ENCODE data around the gene EID2B.
A peak's percentile ranks its signal among the peaks of the same experiment; 100 is the strongest.

EID2B gene

DNA sequence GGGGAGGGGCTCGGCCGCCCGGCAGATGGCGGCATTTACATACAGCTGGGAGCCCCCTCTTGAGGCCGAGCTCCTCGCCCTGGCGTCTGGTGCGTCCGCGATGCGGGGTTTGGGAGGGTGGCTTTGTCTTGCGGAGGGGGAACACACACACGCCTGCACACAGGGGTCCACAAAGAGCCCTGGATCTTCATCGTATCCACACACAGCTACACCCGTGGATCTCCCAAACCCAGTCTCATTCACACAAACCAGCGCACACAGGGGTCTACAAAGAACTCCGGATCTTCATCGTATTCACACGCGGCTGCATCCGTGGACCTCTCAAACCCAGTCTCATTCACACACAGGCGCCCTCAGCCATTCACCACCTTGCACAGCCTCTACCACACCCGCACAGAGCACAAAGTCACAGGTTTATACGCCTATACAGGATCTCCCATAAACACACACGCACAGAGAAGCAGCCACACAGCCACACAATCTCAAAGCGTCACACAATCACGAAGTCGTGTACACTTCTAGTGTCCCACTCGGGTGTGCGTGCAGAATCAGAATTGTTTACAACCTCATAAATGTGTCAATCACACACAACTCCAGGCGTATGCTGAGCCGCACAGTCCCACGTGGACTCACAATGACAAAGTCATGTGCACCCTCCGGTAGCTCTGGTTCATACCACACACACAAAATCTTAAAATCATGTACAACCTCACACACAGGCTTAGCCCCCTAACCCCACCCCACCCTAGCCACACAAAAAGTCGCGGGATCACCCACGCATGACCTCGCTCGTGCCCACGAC, 34.5 kb downstream of the EID2B start:
- peak; percentile 98 for DNase-seq

GRCh38 chr19:39497701-39497995, 35.0 kb downstream of the EID2B start:
- DNase-seq = no peak

DNA sequence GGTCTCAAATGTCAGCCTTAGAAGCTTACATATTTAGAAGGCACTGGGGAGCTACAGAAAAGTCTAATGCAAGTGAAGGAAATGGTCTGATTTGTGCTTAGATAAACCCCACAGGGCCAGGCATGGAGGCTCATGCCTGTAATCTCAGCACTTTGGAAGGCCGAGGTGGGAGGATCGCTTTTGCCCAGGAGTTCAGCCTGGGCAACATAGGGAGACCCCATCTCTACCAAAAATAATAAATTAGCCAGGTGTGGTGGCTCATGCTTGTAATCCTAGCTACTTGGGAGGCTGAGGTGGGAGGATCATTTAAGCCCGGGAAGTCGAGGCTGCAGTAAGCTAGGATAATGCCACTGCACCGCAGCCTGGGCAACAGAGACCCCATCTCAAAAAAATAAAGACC, 36.6 kb downstream of the EID2B start:
- DNase-seq = no peak

GRCh38 chr19:39494661-39495060, 38.0 kb downstream of the EID2B start:
- no peak for DNase-seq

DNA sequence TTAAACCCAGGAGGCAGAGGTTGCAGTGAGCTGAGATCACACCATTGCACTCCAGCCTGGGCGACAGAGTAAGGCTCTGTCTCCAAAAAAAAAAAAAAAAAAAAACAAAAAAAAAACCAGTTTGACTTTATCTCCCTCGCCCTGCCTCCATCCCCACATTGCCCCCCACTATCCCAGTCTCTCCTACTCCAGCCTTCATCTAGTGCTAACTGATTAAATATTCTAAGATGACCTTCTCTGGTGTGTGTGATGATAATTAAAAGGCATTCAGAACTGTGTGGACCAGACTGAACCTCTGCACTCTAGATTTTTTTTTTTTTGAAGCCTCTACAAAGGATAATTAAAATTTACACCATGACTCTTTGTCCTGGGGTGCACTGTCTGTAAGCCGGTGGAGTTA, 39.9 kb downstream of the EID2B start:
- DNase-seq = no peak

GRCh38 chr19:39492225-39492624, 40.4 kb downstream of the EID2B start:
- no peak for DNase-seq

GRCh38 chr19:39489756-39490155, 42.9 kb downstream of the EID2B start:
- no peak for DNase-seq

GRCh38 chr19:39483141-39483540, 49.5 kb downstream of the EID2B start:
- DNase-seq = no peak

- DNase-seq = no peak
Observed at GRCh38 chr19:39481676-39482075, 51.0 kb downstream of the EID2B start.

GRCh38 chr19:39481229-39481545, 51.5 kb downstream of the EID2B start:
- no peak for DNase-seq

Data from DMS53 (cell line).